HUES6 (cell line): ENCODE measurements around the gene ACSS3.

Source experiments
- H3K27ac ChIP-seq: 2 replicates; pipeline ENCODE4 v1.7.0; 2013; ENCODE audit warnings: low read depth, mild to moderate bottlenecking, low read length, inconsistent platforms
- H3K27me3 ChIP-seq: 2 replicates; pipeline ENCODE4 v1.6.1; 2013; ENCODE audit warnings: low read length; ENCODE audit not compliant: control insufficient read depth, insufficient read depth
- H3K36me3 ChIP-seq: 2 replicates; pipeline ENCODE4 v1.6.1; 2013; ENCODE audit warnings: low read length; ENCODE audit not compliant: control insufficient read depth, insufficient read depth
- H3K4me1 ChIP-seq: 2 replicates; pipeline ENCODE4 v1.6.1; 2013; ENCODE audit warnings: low read length; ENCODE audit not compliant: control insufficient read depth, insufficient read depth
- H3K4me3 ChIP-seq: 2 replicates; pipeline ENCODE4 v1.5.1; 2013; ENCODE audit warnings: low read depth, low read length
- H3K9ac ChIP-seq: one replicate; pipeline ENCODE4 v1.6.1; 2013; ENCODE audit warnings: mild to moderate bottlenecking, low read length
- H3K9me3 ChIP-seq: 2 replicates; pipeline ENCODE4 v1.6.1; 2013; ENCODE audit warnings: low read depth, low read length; ENCODE audit not compliant: control insufficient read depth, insufficient read depth

The ACSS3 gene

DNA sequence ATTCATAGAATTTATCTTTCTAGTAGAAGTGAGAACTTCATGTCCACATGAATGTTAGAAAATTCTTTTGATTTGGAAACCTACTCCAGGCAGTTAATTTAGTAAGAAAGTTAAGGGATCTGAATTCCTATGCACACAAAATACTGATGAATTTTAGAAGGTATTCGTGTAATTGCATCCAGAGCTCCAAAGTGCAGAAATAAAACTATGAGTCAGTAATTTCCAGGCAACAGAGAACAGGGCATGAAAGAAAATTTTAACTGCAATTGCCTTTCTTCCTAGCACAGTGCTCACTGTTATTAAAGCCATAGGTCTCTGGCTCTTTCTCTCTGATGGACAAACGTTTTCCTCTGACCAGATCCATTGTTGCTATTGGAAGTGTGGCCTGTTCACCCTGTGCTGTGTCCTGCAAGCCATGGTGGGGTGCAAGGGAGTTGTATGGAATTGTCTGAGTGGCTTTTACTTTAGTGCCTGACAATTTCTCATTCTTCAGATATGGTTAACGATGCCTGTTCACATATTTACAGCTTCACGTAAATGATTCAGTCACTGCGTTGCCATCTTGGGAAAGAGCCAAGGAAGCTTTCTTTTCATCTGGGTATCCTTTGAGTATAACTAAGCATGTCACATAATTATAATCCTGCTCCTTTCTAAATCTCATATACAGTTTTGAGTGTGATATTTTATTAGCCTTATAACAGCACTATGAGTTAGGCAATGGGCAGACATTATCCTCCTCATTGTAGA is 145.1 kb downstream of the ACSS3 start:
- H3K4me1 ChIP-seq = no peaks in the 10 kb centered on the region

GRCh38 chr12:81224626-81225025 is 146.7 kb downstream of the ACSS3 start:
- peaks cover 2% of the 10 kb centered on the region; the same call in 1 of the 2 replicates for H3K4me1 ChIP-seq
- H3K27ac ChIP-seq = no peak overlapping the region
- no peaks in the 10 kb centered on the region for H3K36me3 ChIP-seq
- H3K27me3 ChIP-seq = no peaks in the 10 kb centered on the region
- no peak overlapping the region for H3K9ac ChIP-seq
- H3K4me3 ChIP-seq = no peak overlapping the region
- no peaks in the 10 kb centered on the region for H3K9me3 ChIP-seq

More for the DNA sequence above, 145.1 kb downstream of the ACSS3 start:
- Histone ChIP-seq H3K27ac (no peak overlapping the region), H3K36me3 (no peaks in the 10 kb centered on the region), H3K4me3 (no peak overlapping the region), H3K9ac (no peak overlapping the region), H3K9me3 (no peaks in the 10 kb centered on the region), H3K27me3 (no peaks in the 10 kb centered on the region)

GRCh38 chr12:81229759-81230158 is 151.9 kb downstream of the ACSS3 start:
- Histone ChIP-seq H3K36me3 (peaks cover 4% of the 10 kb centered on the region; the same call in 1 of the 2 replicates), H3K4me3 (no peak overlapping the region), H3K27me3 (no peaks in the 10 kb centered on the region), H3K27ac (no peak overlapping the region), H3K4me1 (peaks cover 6% of the 10 kb centered on the region; the same call in 1 of the 2 replicates), H3K9ac (no peak overlapping the region), H3K9me3 (no peaks in the 10 kb centered on the region)

DNA sequence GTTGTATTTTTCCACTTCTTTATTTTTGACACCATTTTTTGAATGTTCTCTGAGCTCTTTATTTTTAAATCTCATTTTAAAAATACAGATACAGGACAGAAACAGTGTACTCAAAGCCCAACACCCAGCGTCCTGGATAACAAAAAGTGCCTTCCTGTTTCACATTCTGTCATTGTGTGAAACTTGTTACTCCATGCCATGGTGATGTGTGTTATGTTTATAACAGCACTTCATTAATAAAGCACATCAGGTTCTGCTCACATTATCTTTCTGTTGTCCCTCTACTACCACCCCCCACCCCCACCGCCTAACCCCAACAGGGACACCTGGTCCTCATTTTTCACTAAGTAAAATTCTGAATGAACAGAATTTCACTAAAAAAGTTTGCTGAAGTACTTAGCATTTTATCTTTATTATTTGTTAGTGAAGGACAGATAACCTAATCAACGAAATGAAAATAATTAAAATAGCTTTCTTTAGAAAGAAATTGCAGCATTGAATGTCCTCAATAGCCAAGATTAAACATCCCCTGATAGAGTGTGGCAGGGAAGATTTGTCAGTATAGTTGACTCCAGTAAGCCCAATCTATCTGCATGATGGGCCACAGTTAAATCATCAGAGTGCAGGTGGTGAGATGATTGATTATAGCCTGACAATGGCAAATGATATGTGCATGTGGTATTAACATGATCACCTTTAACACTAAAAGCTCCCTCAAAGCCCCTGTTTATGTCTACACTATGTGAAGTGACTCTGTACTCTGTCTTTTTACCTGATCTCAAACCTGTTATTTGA is 153.9 kb downstream of the ACSS3 start:
- no peaks in the 10 kb centered on the region for H3K27me3 ChIP-seq
- H3K4me3 ChIP-seq = no peak overlapping the region
- H3K27ac ChIP-seq = no peak overlapping the region
- no peak overlapping the region for H3K9ac ChIP-seq
- H3K9me3 ChIP-seq = no peaks in the 10 kb centered on the region
- peaks cover 6% of the 10 kb centered on the region; the same call in 1 of the 2 replicates for H3K4me1 ChIP-seq
- peaks cover 4% of the 10 kb centered on the region; the same call in 1 of the 2 replicates for H3K36me3 ChIP-seq

- peaks cover 10% of the 10 kb centered on the region for H3K4me1 ChIP-seq
- H3K9me3 ChIP-seq = no peaks in the 10 kb centered on the region
- H3K36me3 ChIP-seq = no peaks in the 10 kb centered on the region
- H3K9ac ChIP-seq = no peak overlapping the region
- no peak overlapping the region for H3K4me3 ChIP-seq
- H3K27me3 ChIP-seq = no peaks in the 10 kb centered on the region
- peak overlapping the region; percentile 41; the same call in 1 of the 2 replicates for H3K27ac ChIP-seq
These were observed 167.6 kb downstream of the ACSS3 start for GRCh38 chr12:81245458-81245857.

GRCh38 chr12:81245907-81246570 is 168.2 kb downstream of the ACSS3 start:
- H3K27ac ChIP-seq = peak overlapping the region; percentile 41; the same call in 1 of the 2 replicates
- H3K27me3 ChIP-seq = no peaks in the 10 kb centered on the region
- peaks cover 10% of the 10 kb centered on the region for H3K4me1 ChIP-seq
- H3K4me3 ChIP-seq = no peak overlapping the region
- H3K36me3 ChIP-seq = no peaks in the 10 kb centered on the region
- no peaks in the 10 kb centered on the region for H3K9me3 ChIP-seq
- no peak overlapping the region for H3K9ac ChIP-seq

- Histone ChIP-seq H3K9me3 (no peaks in the 10 kb centered on the region), H3K27ac (no peak overlapping the region), H3K4me1 (peaks cover 13% of the 10 kb centered on the region), H3K4me3 (no peak overlapping the region), H3K27me3 (no peaks in the 10 kb centered on the region), H3K9ac (no peak overlapping the region), H3K36me3 (no peaks in the 10 kb centered on the region)
These were observed 172.1 kb downstream of the ACSS3 start for GRCh38 chr12:81249976-81250375.

DNA sequence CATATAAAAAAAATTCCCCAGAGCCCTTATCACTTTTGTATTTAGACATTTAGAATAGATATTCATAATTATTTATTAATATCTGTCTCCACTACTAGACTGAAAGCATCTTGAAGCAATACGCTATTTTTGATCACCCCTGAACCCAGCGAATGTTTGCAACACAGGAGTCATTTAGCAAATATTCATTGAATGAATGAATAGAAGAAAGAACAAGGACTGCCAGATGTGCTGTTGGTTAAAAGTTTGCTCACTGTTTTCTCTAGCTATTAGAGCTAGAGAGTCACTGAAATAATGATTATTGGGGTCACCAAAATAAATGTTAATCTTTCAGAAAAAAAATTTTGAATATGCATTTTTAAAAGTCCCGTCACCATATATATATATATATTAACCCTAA is 174.3 kb downstream of the ACSS3 start:
- Histone ChIP-seq H3K9me3 (no peaks in the 10 kb centered on the region), H3K36me3 (no peaks in the 10 kb centered on the region), H3K27me3 (no peaks in the 10 kb centered on the region), H3K4me3 (no peak overlapping the region), H3K9ac (no peak overlapping the region), H3K4me1 (peaks cover 13% of the 10 kb centered on the region), H3K27ac (no peak overlapping the region)

GRCh38 chr12:81253360-81253759 is 175.5 kb downstream of the ACSS3 start:
- Histone ChIP-seq H3K9me3 (no peaks in the 10 kb centered on the region), H3K4me1 (peaks cover 13% of the 10 kb centered on the region), H3K36me3 (no peaks in the 10 kb centered on the region), H3K27ac (no peak overlapping the region), H3K27me3 (no peaks in the 10 kb centered on the region), H3K4me3 (no peak overlapping the region), H3K9ac (no peak overlapping the region)

DNA sequence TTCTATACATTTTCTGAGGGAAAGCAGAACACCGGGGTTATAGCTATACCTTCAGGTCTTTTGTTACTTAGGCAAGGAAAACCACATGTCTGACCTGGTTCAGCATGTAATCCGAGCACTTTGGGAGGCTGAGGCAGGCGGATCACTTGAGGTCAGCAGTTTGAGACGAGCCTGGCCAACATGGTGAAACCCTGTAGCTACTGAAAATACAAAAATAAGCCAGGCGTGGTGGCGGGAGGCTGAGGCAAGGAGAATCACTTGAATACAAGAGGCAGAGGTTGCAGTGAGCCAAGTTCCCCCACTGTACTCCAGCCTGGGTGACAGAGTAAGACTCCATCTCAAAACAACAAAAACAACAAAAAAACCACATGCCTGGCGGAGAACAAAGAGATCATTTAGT is 177.6 kb downstream of the ACSS3 start:
- H3K9me3 ChIP-seq = no peaks in the 10 kb centered on the region
- H3K9ac ChIP-seq = no peak overlapping the region
- H3K36me3 ChIP-seq = no peaks in the 10 kb centered on the region
- peaks cover 13% of the 10 kb centered on the region for H3K4me1 ChIP-seq
- no peak overlapping the region for H3K27ac ChIP-seq
- no peaks in the 10 kb centered on the region for H3K27me3 ChIP-seq
- H3K4me3 ChIP-seq = no peak overlapping the region

DNA sequence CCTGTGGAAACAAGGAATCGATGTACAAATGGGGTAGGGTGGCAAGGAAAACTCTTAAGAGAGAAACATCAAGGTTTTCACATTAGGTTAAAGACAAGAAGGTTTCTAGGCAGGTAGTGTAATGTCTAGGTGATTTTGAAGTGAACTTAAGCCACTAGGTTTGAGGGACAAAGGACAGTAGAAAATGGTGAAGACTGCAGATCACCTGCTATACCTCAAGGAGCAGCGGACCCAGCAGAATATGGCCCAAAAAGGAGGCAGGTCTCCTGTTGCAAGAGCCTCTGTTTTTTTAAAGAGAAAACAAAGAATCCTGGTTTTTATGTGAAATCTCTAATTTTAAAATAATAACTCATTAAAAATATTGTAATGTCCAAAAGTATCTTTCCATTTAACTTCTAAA is 178.1 kb downstream of the ACSS3 start:
- no peak overlapping the region for H3K4me3 ChIP-seq
- no peaks in the 10 kb centered on the region for H3K36me3 ChIP-seq
- H3K9me3 ChIP-seq = no peaks in the 10 kb centered on the region
- peaks cover 13% of the 10 kb centered on the region for H3K4me1 ChIP-seq
- no peak overlapping the region for H3K9ac ChIP-seq
- H3K27me3 ChIP-seq = no peaks in the 10 kb centered on the region
- H3K27ac ChIP-seq = no peak overlapping the region
